Endothelial cell of umbilical vein (primary cell): Measurements from ENCODE around the gene NPTX1. TPM values are rescaled to one million over a fixed set of nuclear protein-coding genes. Genes with fewer than 3 reads are reported as not detected.

Source experiments
- BruUV-seq: library from RNA; stranded (reverse); fragments of 400-500 nt; replicated peaks from 2 replicates; lab custom pipeline; 2021; lab: Mats Ljungman, UMichigan
- CTCF ChIA-PET: fragments of 300-600, 350-600 bp; sonication (Branson Sonifier 250); formaldehyde crosslinking; loops from one replicate; lab custom pipeline; 2021; ENCODE audit warnings: antibody characterized with exemption, inconsistent platforms; lab: Charles Lee
- POLR2A ChIA-PET: fragments of 300-600, 350-600 bp; sonication (Branson Sonifier 250); formaldehyde crosslinking; loops from one replicate; lab custom pipeline; 2021; ENCODE audit warnings: antibody characterized with exemption, inconsistent platforms; lab: Charles Lee
- DNase-seq: peaks from one replicate; pipeline ENCODE4 v3.0.0-alpha.2; 2011; ENCODE audit warnings: low read depth, low spot score
- FAIRE-seq: peaks from 2 replicates; lab custom pipeline; 2011; peaks lifted over from hg19 to GRCh38; lab: Jason Lieb, UNC
- H2AFZ ChIP-seq: 2 replicates; pipeline ENCODE4 v1.6.0; 2012; ENCODE audit warnings: low read depth, low read length, control low read depth, inconsistent platforms
- H3K27ac ChIP-seq: 2 replicates; pipeline ENCODE4 v1.5.1; 2011; ENCODE audit warnings: low read depth, mild to moderate bottlenecking, control low read depth, low read length, moderate library complexity; ENCODE audit not compliant: insufficient read depth
- H3K27me3 ChIP-seq, 2 experiments: 2 replicates each; pipeline versions ENCODE4 v1.6.0 to v1.6.1; 2011; ENCODE audit warnings: low read length in 2 of 2, mixed read lengths in 1 of 2; ENCODE audit not compliant: control insufficient read depth in 2 of 2, insufficient read depth in 2 of 2
- H3K36me3 ChIP-seq, 2 experiments: 2 replicates in 1 of 2; 3 replicates in 1 of 2; pipeline ENCODE4 v1.5.1; 2011; ENCODE audit warnings: low read length in 2 of 2, mild to moderate bottlenecking in 1 of 2, moderate library complexity in 1 of 2; ENCODE audit not compliant: control insufficient read depth in 2 of 2, insufficient read depth in 2 of 2; ENCODE audit errors: extremely low read depth in 1 of 2
- H3K4me1 ChIP-seq: 3 replicates; pipeline ENCODE4 v1.5.1; 2011; ENCODE audit warnings: mild to moderate bottlenecking, low read length; ENCODE audit not compliant: control insufficient read depth, insufficient read depth; ENCODE audit errors: extremely low read depth
- H3K4me2 ChIP-seq: 2 replicates; pipeline ENCODE4 v1.6.1; 2011; ENCODE audit warnings: low read length, control low read depth, mixed read lengths; ENCODE audit not compliant: insufficient read depth
- H3K4me3 ChIP-seq, 3 experiments: fragments of 200-600 bp in 1 of 3; sonication (generic), shearing (Covaris generic) in 1 of 3; replicated peaks in 1 of 3; 2 replicates each; pipeline ENCODE4 v1.5.1; 2011 to 2016; ENCODE audit warnings: control low read depth in 3 of 3, low read length in 3 of 3, mild to moderate bottlenecking in 2 of 3, inconsistent platforms in 1 of 3, low read depth in 1 of 3, moderate library complexity in 1 of 3; ENCODE audit not compliant: insufficient read depth in 1 of 3
- H3K79me2 ChIP-seq: 2 replicates; pipeline ENCODE4 v1.6.0; 2012; ENCODE audit warnings: low read length, inconsistent platforms; ENCODE audit not compliant: control insufficient read depth, insufficient read depth
- H3K9ac ChIP-seq: replicated peaks from 2 replicates; pipeline ENCODE3; 2011; ENCODE audit warnings: low read length, control low read depth; ENCODE audit not compliant: insufficient read depth; ENCODE audit errors: extremely low read depth
- H3K9me1 ChIP-seq: replicated peaks from 3 replicates; pipeline ENCODE4 v1.6.0; 2011; ENCODE audit warnings: mild to moderate bottlenecking, low read length; ENCODE audit not compliant: control insufficient read depth, insufficient read depth; ENCODE audit errors: extremely low read depth
- H3K9me3 ChIP-seq: replicated peaks from 2 replicates; pipeline ENCODE4 v1.5.1; 2012; ENCODE audit warnings: low read length, inconsistent platforms; ENCODE audit not compliant: control insufficient read depth, insufficient read depth
- H4K20me1 ChIP-seq: replicated peaks from 2 replicates; pipeline ENCODE3; 2011; ENCODE audit warnings: mild to moderate bottlenecking, low read length; ENCODE audit not compliant: control insufficient read depth, insufficient read depth; ENCODE audit errors: extremely low read depth
- EZH2 ChIP-seq: IDR thresholded peaks from 2 replicates; pipeline ENCODE4 v1.6.1; 2012; ENCODE audit warnings: borderline replicate concordance, low read depth, mild to moderate bottlenecking, moderate library complexity, low read length, inconsistent platforms; ENCODE audit not compliant: severe bottlenecking
- FOS ChIP-seq: IDR thresholded peaks from 2 replicates; pipeline ENCODE4 v1.6.1; 2011; ENCODE audit warnings: mild to moderate bottlenecking, low read length, moderate library complexity, borderline replicate concordance; ENCODE audit not compliant: insufficient read depth
- GATA2 ChIP-seq: IDR thresholded peaks from 2 replicates; pipeline ENCODE4 v1.7.0; 2011; ENCODE audit warnings: low read depth, mild to moderate bottlenecking, moderate library complexity, mixed read lengths, low read length; ENCODE audit not compliant: insufficient read length, insufficient read depth
- JUN ChIP-seq: IDR thresholded peaks from 2 replicates; pipeline ENCODE4 v1.6.1; 2011; ENCODE audit warnings: borderline replicate concordance, low read depth; ENCODE audit not compliant: insufficient read length, insufficient read depth
- MYC ChIP-seq: IDR thresholded peaks from one replicate; pipeline ENCODE4 v1.6.1; 2011; ENCODE audit warnings: mild to moderate bottlenecking, low read depth, low read length
- POLR2A ChIP-seq: IDR thresholded peaks from 2 replicates; pipeline ENCODE4 v1.6.1; 2012; ENCODE audit warnings: low read depth, mild to moderate bottlenecking, control low read depth, low read length
- POLR2AphosphoS5 ChIP-seq: IDR thresholded peaks from 2 replicates; pipeline ENCODE4 v1.6.1; 2012; ENCODE audit warnings: low read depth, mild to moderate bottlenecking, control low read depth, low read length, moderate library complexity; ENCODE audit not compliant: insufficient read depth
- dilution Hi-C: fragments of 300-500 bp; cut with MboI; formaldehyde crosslinking; loops from one replicate; pipeline ENCODE4 v1.15.0; 2019; ENCODE audit warnings: low sequenced_read_pairs; ENCODE audit not compliant: extremely low pct_ligation_motif_present
- intact Hi-C: fragments of 100-400 bp; cut with micrococcal nuclease; formaldehyde crosslinking; loops from one replicate; pipeline ENCODE4 v1.10.0; 2022
- polyA plus RNA-seq, 4 experiments: library from polyadenylated mRNA; depleted of rRNA in 3 of 4; stranded (reverse) in 3 of 4; unstranded in 1 of 4; fragments of >200 nt; gene quantifications; 2 replicates each; pipeline versions ENCODE4 v1.2.1 to v1.2.3, GENCODE V29; 2011 to 2012; ENCODE audit warnings: missing spikeins in 1 of 4
- total RNA-seq: library from RNA; stranded (reverse); gene quantifications from 2 replicates; pipeline ENCODE4 v1.2.3, GENCODE V29; 2021
- TF ChIP-seq, protein P1 (sequence below): IDR thresholded peaks from 2 replicates; pipeline ENCODE4 v1.6.1; 2011; ENCODE audit not compliant: insufficient read depth, insufficient read length
- TF ChIP-seq, protein P2 (sequence below), 2 donors: IDR thresholded peaks; 1 replicate in 1 of 2; 2 replicates in 1 of 2; pipeline ENCODE4 v1.5.1; 2011; ENCODE audit warnings: low read length in 2 of 2, mild to moderate bottlenecking in 2 of 2, moderate library complexity in 2 of 2, control low read depth in 1 of 2, inconsistent platforms in 1 of 2, low read depth in 1 of 2; ENCODE audit not compliant: insufficient read depth in 1 of 2; ENCODE audit errors: extremely low read depth in 1 of 2

NPTX1 gene
- total and polyA plus RNA-seq, 2 donors (not counting 3 experiments of a cell fraction or from before 2014, with no cell fraction given): 0.03 TPM; not detected in 1

DNA sequence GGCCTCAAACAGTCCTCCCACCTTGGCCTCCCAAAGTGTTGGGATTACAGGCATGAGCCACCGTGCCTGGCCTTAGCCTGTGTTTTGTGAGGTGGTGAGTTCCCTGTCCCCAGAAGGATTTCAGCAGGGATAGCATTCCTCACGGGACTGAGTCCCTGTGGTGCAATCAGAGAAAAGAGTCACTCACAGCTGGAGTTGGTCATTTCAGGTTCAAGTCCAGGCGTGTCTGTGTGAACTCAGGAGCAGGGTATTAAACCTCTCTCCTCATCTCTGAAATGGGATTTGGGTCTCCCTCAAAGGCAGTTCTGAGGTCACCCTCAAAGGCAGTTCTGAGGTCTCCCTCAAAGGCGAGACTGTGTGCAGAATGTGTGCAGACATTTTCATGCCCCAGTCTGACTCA is 28.6 kb downstream of the NPTX1 start:
- CTCF ChIA-PET: no interaction called here
- Histone ChIP-seq H3K4me2 (no peak overlapping the region), H4K20me1 (no peaks in the 10 kb centered on the region), H3K9me1 (no peaks in the 10 kb centered on the region), H3K79me2 (no peaks in the 10 kb centered on the region), H3K4me1 (no peaks in the 10 kb centered on the region), H3K36me3 (no peaks in the 10 kb centered on the region), H3K27me3 (no peaks in the 10 kb centered on the region), H3K27ac (no peak overlapping the region), H3K4me3 (no peak overlapping the region), H3K9ac (no peak overlapping the region), H3K9me3 (no peaks in the 10 kb centered on the region), H2AFZ (no peak overlapping the region)
- BruUV-seq: no TSS peak
- POLR2A ChIA-PET: no interaction called here
- FAIRE-seq (no peak), DNase-seq (no peak)
- dilution Hi-C loops (no loop called here), intact Hi-C loops (no loop called here)
- no peak for TF ChIP-seq POLR2AphosphoS5
- TF ChIP-seq JUN: no peak
- no peak for TF ChIP-seq FOS
- TF ChIP-seq, protein P1, sequence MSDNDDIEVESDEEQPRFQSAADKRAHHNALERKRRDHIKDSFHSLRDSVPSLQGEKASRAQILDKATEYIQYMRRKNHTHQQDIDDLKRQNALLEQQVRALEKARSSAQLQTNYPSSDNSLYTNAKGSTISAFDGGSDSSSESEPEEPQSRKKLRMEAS: no peak
- TF ChIP-seq, protein P2, sequence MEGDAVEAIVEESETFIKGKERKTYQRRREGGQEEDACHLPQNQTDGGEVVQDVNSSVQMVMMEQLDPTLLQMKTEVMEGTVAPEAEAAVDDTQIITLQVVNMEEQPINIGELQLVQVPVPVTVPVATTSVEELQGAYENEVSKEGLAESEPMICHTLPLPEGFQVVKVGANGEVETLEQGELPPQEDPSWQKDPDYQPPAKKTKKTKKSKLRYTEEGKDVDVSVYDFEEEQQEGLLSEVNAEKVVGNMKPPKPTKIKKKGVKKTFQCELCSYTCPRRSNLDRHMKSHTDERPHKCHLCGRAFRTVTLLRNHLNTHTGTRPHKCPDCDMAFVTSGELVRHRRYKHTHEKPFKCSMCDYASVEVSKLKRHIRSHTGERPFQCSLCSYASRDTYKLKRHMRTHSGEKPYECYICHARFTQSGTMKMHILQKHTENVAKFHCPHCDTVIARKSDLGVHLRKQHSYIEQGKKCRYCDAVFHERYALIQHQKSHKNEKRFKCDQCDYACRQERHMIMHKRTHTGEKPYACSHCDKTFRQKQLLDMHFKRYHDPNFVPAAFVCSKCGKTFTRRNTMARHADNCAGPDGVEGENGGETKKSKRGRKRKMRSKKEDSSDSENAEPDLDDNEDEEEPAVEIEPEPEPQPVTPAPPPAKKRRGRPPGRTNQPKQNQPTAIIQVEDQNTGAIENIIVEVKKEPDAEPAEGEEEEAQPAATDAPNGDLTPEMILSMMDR (IDR thresholded peaks at IDR 0.05; ENCODE audit: extremely low read depth in 1 of 2, insufficient read depth in 1 of 2, low read depth in 1 of 2, low read length in 2 of 2): no peak
- no peak for TF ChIP-seq EZH2
- TF ChIP-seq POLR2A: no peak
- no peak for TF ChIP-seq MYC
- TF ChIP-seq GATA2: no peak
